Motor neuron (in vitro differentiated cells): ENCODE results near the gene ENTHD1. TPM values are rescaled to one million over a fixed set of nuclear protein-coding genes. Genes with fewer than 3 reads are reported as not detected.
"Not testable (repeated sequence)": the region's sequence is repeated elsewhere in the genome, so short reads cannot be mapped to it uniquely, and the experiment has no call there.

Experiments used
- ATAC-seq, 8 experiments: fragments of 200-7000 bp; cut with Tn5 transposase; replicated peaks in 6 of 8; 2 replicates each; pipeline ENCODE4 v1.8.0; 2021; ENCODE audit warnings: mild to moderate bottlenecking in 8 of 8, moderate library complexity in 8 of 8
- H3K27ac ChIP-seq, 2 donors: fragments of 250-450 bp; sonication (Bioruptor Pico); 2 replicates each; pipeline ENCODE4 v1.9.0; 2021; ENCODE audit warnings: antibody characterized with exemption in 2 of 2, mild to moderate bottlenecking in 2 of 2, moderate library complexity in 1 of 2
- H3K4me1 ChIP-seq, 2 donors: fragments of 250-450 bp; sonication (Bioruptor Pico); replicated peaks in 1 of 2; 2 replicates each; pipeline ENCODE4 v1.6.1; 2021; ENCODE audit warnings: antibody characterized with exemption in 2 of 2, mild to moderate bottlenecking in 2 of 2, moderate library complexity in 1 of 2
- H3K4me3 ChIP-seq, 5 donors: fragments of 250-450 bp; sonication (Bioruptor Pico); 2 replicates each; pipeline ENCODE4 v1.9.0; 2021; ENCODE audit warnings: antibody characterized with exemption in 5 of 5, mild to moderate bottlenecking in 5 of 5, moderate library complexity in 4 of 5
- WGBS, 10 experiments: fragments of 450-650 bp; shearing (Covaris generic); methylation state at CpG; one replicate each; pipeline ENCODE4 v1.0.0; 2022; 5-methylcytosine and 5-hydroxymethylcytosine counted together
- in situ Hi-C, 9 experiments: fragments of 400-800 bp; cut with MboI; loops; one replicate each; pipeline ENCODE4 v1.15.0; 2021; ENCODE audit warnings: low sequenced_read_pairs in 9 of 9, low pct_unique_long_range_greater_than_20kb in 2 of 9; ENCODE audit not compliant: unreplicated experiment in 9 of 9
- total RNA-seq, 8 experiments: library from RNA; unstranded; fragments of 300-600 nt; gene quantifications; 2 replicates each; pipeline versions ENCODE4 v1.2.3 to v1.2.4, GENCODE V29; 2022

Gene ENTHD1
- total RNA-seq, 8 experiments from 2014 or later, result 0.04 to 0.38 TPM; not detected in 6

DNA sequence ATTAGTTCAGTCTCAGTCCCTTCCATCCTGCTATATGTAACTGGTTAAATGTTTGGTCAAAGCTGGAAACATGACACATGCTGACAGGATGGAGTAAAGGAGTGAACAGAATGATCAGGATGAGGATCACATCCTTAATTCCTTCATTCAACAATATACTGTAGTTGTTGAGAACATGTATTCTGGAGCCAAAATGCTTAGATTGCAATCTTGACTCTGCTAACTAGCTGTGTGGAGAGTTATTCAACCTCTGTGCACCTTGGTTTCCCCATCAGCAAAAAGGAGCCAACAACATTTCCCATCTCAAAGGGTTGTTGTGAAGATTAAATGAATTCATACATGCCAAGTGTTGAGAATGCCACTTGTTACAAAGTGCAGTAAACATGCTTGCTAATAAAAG is 12.8 kb downstream of the ENTHD1 start:
- no peaks in the 10 kb centered on the region for H3K4me1 ChIP-seq
- in situ Hi-C loops, result no loop called here
- ATAC-seq, result no peak
- H3K4me3 ChIP-seq, result no peak overlapping the region
- no peak overlapping the region for H3K27ac ChIP-seq

DNA sequence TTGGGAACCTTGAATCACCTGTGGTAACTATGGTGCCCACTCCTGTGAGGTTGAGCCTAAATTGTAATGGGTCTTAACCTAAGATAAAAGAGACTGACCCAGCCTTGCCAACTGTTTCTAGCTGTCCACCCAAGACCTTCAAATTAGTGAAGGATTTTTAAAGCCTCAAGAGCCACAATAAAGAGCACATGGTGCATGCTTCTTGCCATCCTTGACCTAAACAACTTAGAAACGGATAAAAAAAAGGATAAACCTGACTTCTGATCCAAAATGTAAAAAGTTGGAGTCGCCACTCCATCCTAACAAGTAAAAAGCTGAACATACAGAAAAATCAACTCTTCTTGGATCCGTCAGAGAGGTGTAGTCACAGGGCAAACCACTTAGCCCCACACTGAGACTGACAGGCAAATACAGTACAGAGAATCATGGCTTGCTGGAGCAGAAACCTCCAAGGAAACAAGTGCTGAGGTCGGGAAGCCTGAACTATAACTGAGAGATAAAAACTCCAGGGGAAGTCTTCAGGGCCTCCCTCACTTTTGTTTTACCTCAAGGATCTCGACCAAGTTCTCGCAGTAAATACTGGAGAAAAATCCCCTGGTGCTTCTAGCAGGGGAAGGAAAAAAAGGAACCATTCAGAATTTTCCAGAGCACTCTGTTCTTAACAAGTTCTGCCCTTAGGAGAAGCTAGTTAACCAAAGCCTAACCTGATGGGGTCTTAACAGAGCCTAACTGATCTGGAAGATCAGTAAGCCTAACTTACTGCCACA is 16.3 kb downstream of the ENTHD1 start:
- 0 to 83% (median 45%) methylated on average over 2 to 6 of the region's 6 CpGs for whole genome bisulfite sequencing, 10 experiments
- no peak for ATAC-seq

DNA sequence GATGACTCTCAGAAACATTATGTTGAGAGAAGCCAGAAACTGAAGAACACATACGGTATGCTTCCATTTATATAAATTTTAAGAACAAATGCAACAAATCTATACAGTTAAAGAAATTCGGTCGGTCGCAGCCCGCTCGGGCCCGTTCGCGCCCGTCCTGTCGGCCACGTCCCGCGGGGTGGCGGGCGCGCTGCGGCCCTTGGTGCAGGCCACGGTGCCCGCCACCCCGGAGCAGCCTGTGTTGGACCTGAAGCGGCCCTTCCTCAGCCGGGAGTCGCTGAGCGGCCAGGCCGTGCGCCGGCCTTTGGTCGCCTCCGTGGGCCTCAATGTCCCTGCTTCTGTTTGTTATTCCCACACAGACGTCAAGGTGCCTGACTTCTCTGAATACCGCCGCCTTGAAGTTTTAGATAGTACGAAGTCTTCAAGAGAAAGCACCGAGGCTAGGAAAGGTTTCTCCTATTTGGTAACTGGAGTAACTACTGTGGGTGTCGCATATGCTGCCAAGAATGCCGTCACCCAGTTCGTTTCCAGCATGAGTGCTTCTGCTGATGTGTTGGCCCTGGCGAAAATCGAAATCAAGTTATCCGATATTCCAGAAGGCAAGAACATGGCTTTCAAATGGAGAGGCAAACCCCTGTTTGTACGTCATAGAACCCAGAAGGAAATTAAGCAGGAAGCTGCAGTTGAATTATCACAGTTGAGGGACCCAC is 18.2 kb downstream of the ENTHD1 start:
- 57 to 100% (median 92%) methylated on average over 1 to 8 of the region's 42 CpGs; no CpG with 5 or more reads in 3 of the 10 experiments for WGBS, 10 experiments
- H3K4me1 ChIP-seq, H3K4me3 ChIP-seq, H3K27ac ChIP-seq, ATAC-seq, in situ Hi-C loops: not testable (repeated sequence)

More for the DNA sequence above, 16.3 kb downstream of the ENTHD1 start:
- in situ Hi-C loops, result no loop called here
- H3K4me1 ChIP-seq, result no peaks in the 10 kb centered on the region
- no peak overlapping the region for H3K4me3 ChIP-seq
- no peak overlapping the region for H3K27ac ChIP-seq

DNA sequence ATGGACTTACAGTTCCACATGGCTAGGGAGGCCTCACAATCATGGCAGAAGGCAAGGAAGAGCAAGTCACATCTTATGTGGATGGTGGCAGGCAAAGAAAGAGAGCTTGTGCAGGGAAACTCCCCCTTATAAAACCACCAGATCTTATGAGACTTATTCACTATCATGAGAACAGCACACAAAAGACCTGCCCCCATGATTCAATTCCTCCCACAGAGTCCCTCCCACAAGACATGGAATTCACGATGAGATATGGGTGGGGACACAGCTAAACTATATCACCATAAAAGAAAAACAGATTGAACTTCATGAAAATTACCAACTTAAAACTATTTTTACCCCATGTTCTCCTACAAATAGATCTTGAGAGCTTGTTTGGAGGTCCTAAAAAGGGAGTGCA is 19.6 kb downstream of the ENTHD1 start:
- in situ Hi-C loops, result no loop called here
- no peak overlapping the region for H3K4me3 ChIP-seq
- no peaks in the 10 kb centered on the region for H3K4me1 ChIP-seq
- peak in 2 of 8 experiments; percentile 31 to 65 for ATAC-seq
- no peak overlapping the region for H3K27ac ChIP-seq
- 0 to 86% (median 80%) methylated on average over 1 of the region's 1 CpG; no CpG with 5 or more reads in 4 of the 10 experiments for WGBS, 10 experiments

DNA sequence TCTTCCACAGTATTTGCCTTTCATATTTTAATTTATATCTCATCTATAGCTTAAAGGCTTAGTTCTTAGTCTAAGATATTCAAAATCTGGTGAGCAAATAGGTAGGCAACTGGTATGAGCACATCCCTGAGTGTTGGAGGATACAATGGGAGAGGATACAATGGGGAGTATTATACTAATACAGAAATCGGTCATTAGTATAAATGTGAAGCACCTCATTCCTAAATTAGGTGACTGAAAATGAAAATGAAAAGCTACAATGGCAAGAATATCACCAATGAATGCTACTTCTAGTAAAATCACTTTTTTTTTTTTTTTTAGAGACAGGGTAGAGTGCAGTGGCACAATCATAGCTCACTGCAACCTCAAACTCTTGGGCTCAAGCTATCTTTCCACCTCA is 21.0 kb downstream of the ENTHD1 start:
- Histone ChIP-seq H3K27ac (no peak overlapping the region), H3K4me1 (no peaks in the 10 kb centered on the region), H3K4me3 (no peak overlapping the region)
- no peak for ATAC-seq
- 0 to 100% (median 47%) methylated on average over 1 of the region's 1 CpG; no CpG with 5 or more reads in 4 of the 10 experiments for WGBS, 10 experiments
- in situ Hi-C loops, result no loop called here

DNA sequence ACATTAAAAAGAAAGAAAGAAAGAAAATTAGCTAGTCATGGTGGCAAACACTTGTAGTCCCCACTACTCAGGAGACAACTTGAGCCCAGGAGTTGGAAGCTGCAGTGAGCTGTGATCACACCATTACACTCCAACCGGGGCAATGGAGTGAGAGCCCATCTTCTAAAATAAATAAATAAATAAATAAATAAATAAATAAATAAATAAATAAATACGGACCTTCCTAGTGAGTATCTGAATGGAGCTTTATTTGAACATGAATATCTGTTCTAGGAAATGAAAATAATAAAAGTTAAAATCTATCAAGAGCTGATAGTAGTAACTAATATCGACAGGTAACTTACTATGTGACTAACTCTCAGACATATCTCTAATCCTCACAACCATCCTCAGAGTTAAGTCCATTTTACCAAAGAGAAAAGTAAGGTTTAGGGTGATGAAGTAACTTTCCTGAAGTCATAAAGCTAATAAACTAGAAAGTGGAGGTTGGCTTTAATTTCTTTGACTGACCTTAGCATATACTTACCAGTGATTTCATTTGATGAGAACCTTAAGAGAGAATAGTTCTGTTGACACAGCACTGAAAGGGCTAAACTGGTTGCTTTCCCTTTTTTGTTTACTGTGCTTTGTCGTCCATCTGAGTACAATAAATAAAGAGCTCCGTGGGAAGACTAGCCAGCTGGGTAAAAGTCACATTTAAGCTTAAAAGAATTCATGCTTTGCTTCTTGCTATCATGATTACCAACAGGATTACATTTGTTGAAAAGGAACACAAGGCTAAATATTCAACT is 22.4 kb downstream of the ENTHD1 start:
- Histone ChIP-seq H3K27ac (no peak overlapping the region), H3K4me3 (no peak overlapping the region), H3K4me1 (no peaks in the 10 kb centered on the region)
- 24 to 80% (median 53%) methylated on average over 3 to 5 of the region's 5 CpGs; no CpG with 5 or more reads in 1 of the 10 experiments for WGBS, 10 experiments
- ATAC-seq, result peak in 1 of 8 experiments; percentile 55
- in situ Hi-C loops, result no loop called here

DNA sequence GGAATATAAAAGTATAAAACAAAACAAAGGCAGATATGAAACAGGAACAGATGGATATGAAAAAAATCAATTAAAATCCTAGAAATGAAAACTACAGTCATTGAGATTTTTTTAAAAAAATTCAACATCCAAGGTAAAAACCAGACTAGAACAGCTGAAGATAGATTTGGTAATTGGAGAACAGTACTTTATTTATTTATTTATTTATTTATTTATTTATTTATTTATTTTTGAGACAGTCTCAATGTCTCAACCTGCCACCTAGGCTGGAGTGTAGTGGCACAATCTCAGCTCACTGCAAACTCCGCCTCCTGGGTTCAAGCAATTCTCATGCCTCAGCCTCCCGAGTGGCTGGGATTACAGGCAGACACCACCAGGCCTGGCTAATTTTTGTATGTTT is 23.8 kb downstream of the ENTHD1 start:
- in situ Hi-C loops, H3K27ac ChIP-seq, ATAC-seq, H3K4me1 ChIP-seq, H3K4me3 ChIP-seq: not testable (repeated sequence)
- 19 to 100% (median 83%) methylated on average over 1 to 2 of the region's 2 CpGs; no CpG with 5 or more reads in 2 of the 10 experiments for WGBS, 10 experiments

DNA sequence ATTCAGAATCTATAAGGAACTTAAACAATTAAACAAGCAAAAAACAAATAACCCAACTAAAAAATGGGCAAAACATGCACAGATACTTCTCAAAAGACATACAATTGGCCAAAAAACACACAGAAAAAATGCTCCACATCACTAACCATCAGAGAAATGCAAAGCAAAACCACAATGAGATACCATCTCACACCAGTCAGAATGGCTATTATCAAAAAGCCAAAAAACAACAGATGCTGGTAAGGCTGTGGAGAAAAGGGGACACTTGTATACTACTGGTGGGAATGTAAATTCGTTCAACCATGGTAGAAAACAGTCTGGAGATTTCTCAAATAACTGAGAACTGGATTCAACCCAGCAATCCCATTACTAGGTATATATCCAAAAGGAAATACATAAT is 24.8 kb downstream of the ENTHD1 start:
- Histone ChIP-seq H3K27ac (no peak overlapping the region), H3K4me3 (no peak overlapping the region), H3K4me1 (no peaks in the 10 kb centered on the region)
- in situ Hi-C loops, result no loop called here
- no peak for ATAC-seq
- WGBS, 10 experiments, result 0 to 56% (median 38%) methylated on average over 1 of the region's 1 CpG; no CpG with 5 or more reads in 3 of the 10 experiments

DNA sequence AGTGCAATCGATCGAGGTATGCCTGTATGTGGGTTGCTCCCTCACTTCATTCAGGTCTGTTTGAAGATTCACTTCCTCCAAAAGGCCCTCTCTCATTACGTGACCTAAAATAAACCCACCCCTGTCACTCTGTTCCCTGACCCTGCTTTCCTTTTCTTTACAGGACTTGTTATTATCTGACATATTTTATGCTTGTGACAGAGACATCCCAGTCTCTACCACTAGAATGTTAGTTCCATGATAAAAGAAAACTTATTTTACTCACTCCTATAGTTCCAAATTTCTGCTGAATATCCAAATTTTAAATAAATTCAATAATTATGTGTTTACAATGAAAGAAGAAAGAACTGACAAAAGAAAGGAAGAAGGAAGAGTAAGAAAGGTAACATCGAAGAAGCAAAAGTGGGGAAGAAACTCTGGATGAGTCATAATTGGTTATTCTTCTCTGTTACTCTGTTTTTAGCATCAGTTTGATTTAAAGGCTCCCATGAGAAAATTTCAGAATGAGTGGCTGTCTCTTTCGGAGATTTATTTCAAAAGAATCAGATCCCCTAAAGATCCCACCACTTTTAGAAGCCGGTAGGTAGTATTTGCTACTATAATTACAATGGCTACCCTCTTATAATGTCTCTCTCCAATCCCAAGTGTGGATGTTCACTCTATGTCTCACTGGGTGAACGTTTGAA is 33.5 kb downstream of the ENTHD1 start:
- in situ Hi-C loops, result no loop called here
- no peaks in the 10 kb centered on the region for H3K4me1 ChIP-seq
- H3K4me3 ChIP-seq, result no peak overlapping the region
- no peak for ATAC-seq
- 19 to 97% (median 68%) methylated on average over 3 to 7 of the region's 7 CpGs for WGBS, 10 experiments
- no peak overlapping the region for H3K27ac ChIP-seq

DNA sequence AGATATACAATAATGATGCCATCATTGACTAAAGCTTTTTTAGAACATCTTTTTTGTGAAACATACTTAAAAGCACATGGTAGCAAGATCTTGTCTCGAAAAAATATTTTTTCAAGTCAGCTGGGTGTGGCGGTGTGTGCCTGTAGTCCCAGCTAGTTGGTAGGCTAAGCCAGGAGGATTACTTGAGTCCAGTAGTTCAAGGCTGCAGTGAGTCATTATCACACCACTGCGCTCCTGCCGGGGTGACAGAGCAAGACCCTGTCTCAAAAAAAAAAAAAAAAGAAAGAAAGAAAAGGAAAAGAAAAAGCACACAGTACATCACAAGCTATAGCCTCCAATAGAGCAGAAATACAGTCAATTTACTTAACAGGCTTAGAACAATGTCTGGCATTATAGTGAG is 37.0 kb downstream of the ENTHD1 start:
- in situ Hi-C loops, result no loop called here

DNA sequence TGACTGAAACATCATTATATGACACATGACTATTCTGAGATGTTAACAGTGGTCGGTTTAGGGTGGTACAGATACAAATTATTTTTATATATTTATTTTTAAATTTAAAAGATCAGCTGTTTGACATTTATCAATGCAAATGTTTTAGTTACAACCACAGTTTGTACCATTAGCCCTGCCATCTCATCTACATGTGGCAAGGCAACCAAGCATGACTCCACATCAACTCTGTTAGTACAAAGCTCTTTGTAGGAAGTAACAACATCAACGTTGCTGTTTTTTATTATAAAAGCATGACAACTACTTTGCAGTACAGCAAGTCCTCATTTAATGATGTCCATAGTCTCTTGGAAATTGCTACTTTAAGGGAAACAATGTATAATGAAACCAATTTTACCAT is 40.8 kb downstream of the ENTHD1 start:
- Histone ChIP-seq H3K27ac (no peak overlapping the region), H3K4me3 (no peak overlapping the region), H3K4me1 (no peaks in the 10 kb centered on the region)
- in situ Hi-C loops, result no loop called here
- 0 to 80% (median 53%) methylated on average over 1 to 2 of the region's 2 CpGs; no CpG with 5 or more reads in 1 of the 10 experiments for WGBS, 10 experiments
- ATAC-seq, result no peak

More for the DNA sequence above, 37.0 kb downstream of the ENTHD1 start:
- Histone ChIP-seq H3K4me3 (no peak overlapping the region), H3K4me1 (no peaks in the 10 kb centered on the region), H3K27ac (no peak overlapping the region)
- no peak for ATAC-seq
- 24 to 100% (median 77%) methylated on average over 1 to 4 of the region's 4 CpGs; no CpG with 5 or more reads in 2 of the 10 experiments for WGBS, 10 experiments

DNA sequence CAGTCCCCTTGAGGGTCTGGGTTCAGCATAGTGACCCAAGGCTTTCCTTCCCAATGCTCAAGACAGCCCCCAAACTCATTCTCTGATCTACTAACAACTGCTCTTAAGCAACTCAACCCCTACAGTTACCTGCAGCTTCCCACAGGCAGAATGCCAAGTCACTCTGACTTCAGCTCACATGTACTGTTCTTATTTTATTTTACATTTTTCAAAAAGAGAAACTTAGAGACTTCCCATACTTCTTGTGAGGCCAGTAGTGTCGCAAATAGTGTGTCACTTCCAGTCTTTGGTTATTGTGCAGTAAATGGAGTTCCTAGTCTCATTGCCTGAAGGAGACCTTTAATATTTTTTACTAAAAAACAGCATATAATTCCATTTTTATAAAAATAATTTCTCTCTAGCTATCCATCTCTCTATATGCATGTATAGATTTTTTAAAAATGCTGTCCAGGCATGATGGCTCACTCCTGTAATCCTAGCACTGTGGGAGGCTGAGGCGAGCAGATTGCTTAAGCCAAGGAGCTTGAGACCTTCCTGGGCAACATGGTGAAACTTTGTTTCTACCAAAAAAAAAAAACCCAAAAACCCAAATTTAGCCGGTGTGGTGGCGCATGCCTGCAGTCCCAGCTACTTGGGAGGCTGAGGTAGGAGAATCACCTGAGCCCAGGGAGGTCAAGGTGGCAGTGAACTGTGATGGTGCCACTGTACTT is 41.8 kb downstream of the ENTHD1 start:
- in situ Hi-C loops, result no loop called here
- Histone ChIP-seq H3K4me1 (no peaks in the 10 kb centered on the region), H3K4me3 (no peak overlapping the region), H3K27ac (no peak overlapping the region)
- 47 to 100% (median 78%) methylated on average over 1 to 4 of the region's 4 CpGs; no CpG with 5 or more reads in 1 of the 10 experiments for WGBS, 10 experiments
- no peak for ATAC-seq
